IPS DF 4.7 (cell line): ENCODE measurements around the gene ZAP70.

Experiments
- DNase-seq: peaks from one replicate; pipeline ENCODE4 v3.0.0-alpha.2; 2013; ENCODE audit warnings: low spot score; ENCODE audit errors: extremely low read depth

Gene ZAP70

DNA sequence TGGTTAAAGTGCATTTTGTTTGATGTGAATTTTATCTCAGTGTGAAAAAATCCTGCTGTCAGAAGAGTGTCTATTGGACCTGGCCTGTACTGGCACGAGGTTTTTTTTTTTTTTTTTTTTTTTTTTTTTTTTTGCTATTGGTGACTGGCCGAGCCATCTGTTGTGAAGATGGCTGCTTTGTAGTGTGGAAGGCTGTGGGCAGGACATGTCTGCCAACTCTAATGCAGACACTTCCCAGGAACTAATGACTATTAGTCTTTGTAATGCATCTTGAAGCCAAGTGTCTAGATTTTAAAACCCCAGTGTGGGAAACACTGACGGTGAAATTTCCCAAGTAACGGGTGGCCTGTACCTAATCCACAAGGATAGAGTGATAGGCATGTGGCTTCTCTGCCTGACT, 34.3 kb downstream of the ZAP70 start:
- no peak for DNase-seq

GRCh38 chr2:97749581-97749980, 36.2 kb downstream of the ZAP70 start:
- no peak for DNase-seq

- no peak for DNase-seq
Observed at GRCh38 chr2:97750017-97750416, 36.6 kb downstream of the ZAP70 start.

DNA sequence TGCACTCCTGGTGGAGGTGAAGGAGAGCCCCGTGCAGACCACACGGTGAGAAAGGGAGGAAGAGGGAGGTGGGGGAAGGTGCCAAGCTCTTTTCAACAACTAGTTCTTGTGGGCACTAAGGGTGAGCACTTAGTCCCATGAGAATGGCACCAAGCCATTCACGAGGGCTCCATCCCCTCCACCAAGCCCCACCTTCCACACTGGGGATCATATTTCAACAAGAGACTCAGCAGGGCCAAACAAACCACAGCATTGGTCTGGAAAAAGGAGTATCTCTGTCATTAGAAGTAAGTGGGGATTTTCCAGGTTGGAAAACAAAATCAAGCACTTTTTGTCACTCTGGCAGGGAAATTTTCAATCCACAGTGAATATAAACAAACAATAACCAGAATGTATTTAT, 38.4 kb downstream of the ZAP70 start:
- DNase-seq: no peak

DNA sequence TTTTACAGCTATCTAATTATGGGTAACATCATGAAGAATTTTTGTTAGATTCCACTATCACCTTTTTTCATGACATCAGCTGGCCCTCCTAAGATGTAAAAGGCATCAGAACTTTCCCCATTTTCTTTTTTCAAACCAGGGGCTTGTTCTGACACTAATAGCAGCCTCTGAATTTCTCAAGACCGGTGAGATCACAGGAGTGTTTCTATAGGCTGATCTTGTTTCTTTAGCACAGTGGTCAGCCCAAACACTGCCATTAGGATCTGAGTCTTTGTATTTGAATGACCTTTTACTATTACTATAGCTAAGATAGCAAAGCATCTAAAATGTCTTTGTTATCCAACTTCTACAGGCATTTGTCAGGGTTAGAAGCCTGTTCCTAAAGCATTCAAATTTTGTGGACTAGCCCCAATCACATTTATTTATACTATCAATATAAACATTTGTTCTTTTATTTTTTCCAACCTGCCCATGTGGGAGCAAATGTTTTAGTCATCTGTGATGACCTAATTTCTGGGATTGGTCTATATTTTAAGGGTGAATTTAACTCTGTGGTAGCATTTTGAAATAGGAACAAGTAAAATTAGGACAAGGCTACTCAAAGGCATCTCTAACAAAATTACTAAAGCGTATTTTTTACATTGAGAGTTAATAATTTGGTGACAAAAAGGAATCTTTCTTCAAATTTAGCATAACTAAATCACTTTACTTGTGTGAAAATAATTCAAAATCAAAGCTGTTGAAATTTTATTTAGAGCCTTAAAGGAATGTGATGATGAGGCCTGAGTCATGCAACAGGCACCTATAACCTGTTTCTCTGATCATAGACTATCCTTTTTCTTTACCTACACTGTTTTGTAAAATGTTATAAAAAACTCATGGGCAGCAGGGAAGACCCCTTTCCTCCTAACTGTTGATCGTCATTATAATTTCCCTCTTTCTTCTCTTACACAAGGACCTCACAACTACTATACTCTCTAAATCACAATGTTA, 39.3 kb downstream of the ZAP70 start:
- no peak for DNase-seq

DNA sequence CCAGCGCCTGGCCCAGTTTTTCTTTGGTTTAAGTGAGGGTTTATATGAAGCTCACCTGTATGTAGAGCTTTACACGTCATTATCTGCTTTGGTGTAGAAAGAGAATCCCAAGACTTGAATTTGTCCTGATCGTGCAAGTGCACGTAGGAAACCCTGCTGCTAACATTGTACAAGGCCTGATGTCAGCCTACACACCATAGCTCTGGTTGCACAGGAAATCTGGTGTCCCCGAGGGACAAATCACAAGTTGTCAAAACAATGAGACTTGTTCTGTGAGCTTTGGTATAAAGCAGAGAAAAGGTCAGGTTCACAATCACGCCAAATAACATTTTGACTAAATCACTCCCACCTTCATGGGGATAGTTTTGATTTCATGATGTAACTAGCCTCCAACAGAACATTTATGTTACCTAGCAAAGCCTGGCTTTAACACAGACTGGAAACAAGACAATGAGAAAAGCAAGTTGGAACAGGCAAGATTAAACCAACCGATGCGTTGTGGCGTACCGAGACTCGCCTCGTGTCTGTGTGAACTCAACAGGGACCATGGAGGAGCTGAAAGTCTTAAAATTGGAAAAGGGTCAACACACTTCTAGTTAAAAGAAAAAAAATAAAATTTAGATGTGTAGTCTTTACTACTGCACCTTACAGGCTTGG, 41.4 kb downstream of the ZAP70 start:
- DNase-seq: no peak

- DNase-seq: no peak
Observed at GRCh38 chr2:97755491-97755890, 42.1 kb downstream of the ZAP70 start.

DNA sequence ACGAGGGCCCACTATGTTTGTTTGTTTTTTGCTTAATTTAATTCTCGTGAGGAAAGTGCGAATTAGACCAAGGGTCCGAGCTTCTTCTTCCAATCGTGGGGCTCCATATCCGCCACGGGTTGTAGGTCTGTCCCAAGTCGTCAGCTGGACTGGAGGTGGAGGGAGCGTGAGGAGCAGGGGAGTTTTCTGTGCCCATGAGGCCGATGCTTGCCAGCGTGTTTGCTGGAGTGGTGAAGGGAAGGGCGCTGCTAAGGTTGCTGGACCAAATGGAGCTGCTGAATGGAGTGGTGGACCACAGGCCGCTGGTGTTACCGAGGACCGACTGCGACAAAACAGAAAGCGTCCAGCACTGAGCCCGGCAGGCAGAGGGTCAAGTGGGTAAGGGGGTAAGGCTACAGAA, 43.7 kb downstream of the ZAP70 start:
- DNase-seq: no peak

DNA sequence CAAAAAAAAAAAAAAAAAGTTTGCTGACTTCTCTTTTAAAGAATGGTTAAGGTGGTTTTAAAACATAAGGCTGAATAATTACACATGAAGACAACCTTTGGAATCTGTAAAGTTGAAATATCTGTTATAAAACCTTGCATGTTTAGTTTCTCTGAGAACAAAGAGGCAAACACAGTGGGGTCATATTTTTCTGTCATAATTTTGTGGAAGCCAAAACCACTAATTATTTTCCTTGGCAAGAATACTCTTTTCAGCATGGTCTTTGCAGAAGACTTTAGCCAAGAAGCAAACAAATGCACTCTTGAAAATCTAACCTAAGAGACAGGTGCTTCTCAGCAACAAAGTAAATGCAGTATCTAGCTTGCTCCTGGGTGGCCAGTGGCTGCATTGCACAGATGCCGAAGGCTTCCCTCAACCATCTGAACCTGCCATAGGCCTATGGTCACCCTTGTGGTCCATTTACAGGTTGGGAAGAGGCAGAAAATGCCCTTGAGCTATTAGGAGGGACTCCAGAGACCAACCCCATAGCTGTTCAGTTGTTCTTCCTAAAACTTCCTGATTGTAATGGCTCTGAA, 44.8 kb downstream of the ZAP70 start:
- no peak for DNase-seq

GRCh38 chr2:97759727-97760407, 46.5 kb downstream of the ZAP70 start:
- DNase-seq: no peak

- no peak for DNase-seq
Observed at GRCh38 chr2:97760480-97761049, 47.2 kb downstream of the ZAP70 start.

DNA sequence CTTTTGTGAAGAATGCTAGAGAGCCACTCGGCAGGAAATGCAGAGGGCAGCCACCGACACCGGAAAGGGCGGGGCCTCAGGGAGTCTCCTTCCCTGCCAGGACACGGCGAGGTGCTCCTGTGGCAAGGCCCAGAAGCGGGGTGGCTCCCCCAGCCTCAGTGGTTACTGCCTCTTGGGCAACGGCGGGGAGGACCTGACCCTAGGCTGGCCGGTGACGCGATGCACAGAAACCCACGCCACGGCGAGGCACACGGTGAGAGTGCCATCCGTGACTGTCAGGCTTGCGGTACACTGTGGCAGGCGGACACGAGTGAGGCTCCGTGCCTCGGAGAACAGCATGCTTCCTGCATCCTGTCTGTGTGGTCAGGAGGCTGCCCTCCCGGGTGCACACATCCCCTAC, 47.8 kb downstream of the ZAP70 start:
- no peak for DNase-seq

DNA sequence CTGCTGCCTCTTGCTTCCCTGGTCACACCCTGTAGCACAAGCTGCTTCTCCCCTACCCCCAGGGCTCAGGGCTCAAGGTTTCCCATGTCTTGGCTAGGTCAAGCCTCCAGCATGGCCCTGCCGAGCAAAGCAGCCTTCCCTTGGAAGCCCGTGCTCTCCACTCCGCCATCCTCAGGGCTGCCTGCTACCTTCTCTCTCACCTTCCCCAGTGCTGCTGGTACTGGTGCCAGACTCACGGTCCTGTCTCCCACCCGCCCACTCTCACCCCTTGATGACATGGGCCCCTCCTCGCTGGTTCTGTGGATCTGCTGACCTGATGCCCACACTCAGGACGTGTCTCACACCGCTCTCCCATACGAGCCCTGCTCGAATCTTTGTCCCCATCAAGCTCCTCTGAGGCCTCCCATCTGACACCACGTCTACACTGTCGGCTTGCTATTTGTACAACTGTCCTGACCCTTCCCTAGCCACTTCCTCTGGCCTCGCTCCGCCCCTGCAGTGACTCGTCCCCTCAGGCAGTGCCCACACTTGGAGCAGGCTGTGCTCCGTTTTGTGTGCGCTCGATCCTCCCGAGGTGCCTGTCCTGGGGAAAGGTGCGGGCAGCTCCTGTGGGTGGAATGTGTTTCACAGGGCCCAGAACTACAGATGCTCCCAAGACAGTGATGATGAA, 49.9 kb downstream of the ZAP70 start:
- DNase-seq: no peak

- no peak for DNase-seq
Observed at GRCh38 chr2:97764559-97765263, 51.3 kb downstream of the ZAP70 start.

DNA sequence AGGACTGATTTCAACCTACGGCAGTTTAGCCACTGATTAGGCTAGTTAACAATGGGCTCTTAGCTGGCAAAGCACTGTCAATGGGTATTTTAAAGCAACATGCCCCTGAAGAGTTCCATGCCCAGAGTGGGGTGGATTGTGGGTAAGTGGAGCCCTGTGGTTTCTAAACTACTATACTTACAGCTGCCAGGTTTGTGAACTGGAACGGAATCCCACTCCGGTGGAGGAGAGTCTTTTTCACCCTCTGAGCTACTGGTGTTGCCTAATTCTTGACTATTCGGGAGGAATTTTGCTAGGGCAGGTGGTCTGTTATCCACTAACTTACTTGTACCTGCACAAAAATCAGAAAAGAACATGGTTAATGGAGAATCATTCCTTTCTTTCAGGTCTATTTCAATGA, 52.6 kb downstream of the ZAP70 start:
- no peak for DNase-seq

GRCh38 chr2:97766567-97766966, 53.2 kb downstream of the ZAP70 start:
- DNase-seq: no peak

DNA sequence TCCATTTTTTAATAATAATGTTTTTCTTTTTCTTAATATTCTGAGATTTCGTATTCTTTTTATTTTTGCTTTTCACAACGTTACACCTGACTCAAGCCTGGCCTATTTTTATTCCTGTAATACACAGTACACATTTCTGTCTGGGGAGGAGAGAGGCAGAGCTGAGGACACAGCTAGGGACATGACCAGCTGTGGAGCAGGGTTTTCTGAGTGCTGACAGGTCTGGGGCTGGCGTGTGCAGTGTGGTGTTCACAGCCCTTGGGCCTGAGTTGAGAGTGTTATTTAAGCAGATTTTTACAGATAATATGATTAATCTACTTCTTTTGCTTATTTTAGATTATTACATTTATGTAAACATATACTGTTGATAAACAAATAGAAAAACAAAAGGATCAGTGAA, 55.9 kb downstream of the ZAP70 start:
- no peak for DNase-seq

- DNase-seq: no peak
Observed at GRCh38 chr2:97769711-97770110, 56.3 kb downstream of the ZAP70 start.

GRCh38 chr2:97770445-97770844, 57.1 kb downstream of the ZAP70 start:
- no peak for DNase-seq

DNA sequence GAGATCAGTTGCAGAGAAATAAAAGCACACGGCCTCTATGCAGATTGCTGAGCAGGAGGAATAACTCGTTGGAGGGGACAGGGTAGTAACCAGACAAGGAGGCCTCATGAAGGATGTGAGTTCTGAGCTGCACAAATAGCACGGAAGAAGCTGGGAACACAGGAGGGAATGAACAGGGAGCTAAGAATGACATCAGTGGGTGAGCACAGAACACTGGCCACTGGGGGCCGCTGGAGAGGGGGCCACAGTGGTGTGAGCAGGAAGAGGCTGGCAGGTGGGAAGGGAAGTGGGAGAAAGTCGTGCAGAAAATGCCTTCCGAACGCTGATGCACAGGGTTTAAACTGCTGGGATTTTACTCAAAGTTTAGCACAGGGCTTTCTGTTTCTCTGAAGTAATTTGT, 61.0 kb downstream of the ZAP70 start:
- no peak for DNase-seq
